ENCODE data around the gene SULT1A1. TPM values are rescaled to one million over a fixed set of nuclear protein-coding genes. Genes with fewer than 3 reads are reported as not detected.

Gene SULT1A1
- total and polyA plus RNA-seq, 3 donors from 2014 or later: 34.9 to 50.9 (median 42.6) TPM

- 93 to 94% methylated on average over 8 of the region's 8 CpGs for WGBS, 2 donors
- H3K27me3 ChIP-seq: no peaks in the 10 kb centered on the region
- peaks cover 36% of the 10 kb centered on the region for H3K4me1 ChIP-seq
- no peaks in the 10 kb centered on the region for H3K36me3 ChIP-seq (ENCODE audit: low read depth, missing control alignments)
- H3K4me3 ChIP-seq: no peak overlapping the region
- TF ChIP-seq CTCF (IDR thresholded peaks at IDR 0.05) (no peak), POLR2A (IDR thresholded peaks at IDR 0.05) (no peak)
- no peaks in the 10 kb centered on the region for H3K9me3 ChIP-seq
- DNase-seq: no peak
- no peak overlapping the region for H3K27ac ChIP-seq
- intact Hi-C loops (cut with DNase I; ENCODE audit: low total_unique reads): no loop called here
Measured at GRCh38 chr16:28575446-28576109, 34.3 kb downstream of the SULT1A1 start.

GRCh38 chr16:28574925-28575324 is 34.9 kb downstream of the SULT1A1 start:
- H3K9me3 ChIP-seq: no peaks in the 10 kb centered on the region
- H3K4me1 ChIP-seq: peaks cover 36% of the 10 kb centered on the region
- DNase-seq: no peak
- 79 to 86% methylated on average over 2 of the region's 2 CpGs for WGBS, 2 donors
- H3K36me3 ChIP-seq (ENCODE audit: low read depth, missing control alignments): no peaks in the 10 kb centered on the region
- no peak overlapping the region for H3K27ac ChIP-seq
- H3K4me3 ChIP-seq: no peak overlapping the region
- intact Hi-C loops (cut with DNase I; ENCODE audit: low total_unique reads): no loop called here
- H3K27me3 ChIP-seq: no peaks in the 10 kb centered on the region
- no peak for TF ChIP-seq POLR2A (IDR thresholded peaks at IDR 0.05)
- TF ChIP-seq CTCF (IDR thresholded peaks at IDR 0.05): no peak

GRCh38 chr16:28573738-28574718 is 35.8 kb downstream of the SULT1A1 start:
- 55 to 58% methylated on average over 17 of the region's 17 CpGs for WGBS, 2 donors
- intact Hi-C loops (cut with DNase I; ENCODE audit: low total_unique reads): no loop called here
- Histone ChIP-seq H3K4me3 (no peak overlapping the region), H3K27ac (peak overlapping the region; percentile 83), H3K9me3 (no peaks in the 10 kb centered on the region), H3K4me1 (peaks cover 36% of the 10 kb centered on the region), H3K36me3 (ENCODE audit: low read depth, missing control alignments) (no peaks in the 10 kb centered on the region), H3K27me3 (no peaks in the 10 kb centered on the region)
- peak; percentile 23 for DNase-seq
- TF ChIP-seq POLR2A (IDR thresholded peaks at IDR 0.05) (no peak), CTCF (IDR thresholded peaks at IDR 0.05) (no peak)

GRCh38 chr16:28572696-28573510 is 36.9 kb downstream of the SULT1A1 start:
- no peaks in the 10 kb centered on the region for H3K27me3 ChIP-seq
- WGBS, 2 donors: 31 to 41% methylated on average over 15 of the region's 15 CpGs
- no peak overlapping the region for H3K4me3 ChIP-seq
- DNase-seq: peak; percentile 94
- no peaks in the 10 kb centered on the region for H3K9me3 ChIP-seq
- no peaks in the 10 kb centered on the region for H3K36me3 ChIP-seq (ENCODE audit: low read depth, missing control alignments)
- TF ChIP-seq CTCF (IDR thresholded peaks at IDR 0.05): no peak
- TF ChIP-seq POLR2A (IDR thresholded peaks at IDR 0.05): no peak
- peak overlapping the region; percentile 83 for H3K27ac ChIP-seq
- intact Hi-C loops (cut with DNase I; ENCODE audit: low total_unique reads): no loop called here
- peaks cover 36% of the 10 kb centered on the region for H3K4me1 ChIP-seq
